Activated effector memory CD4-positive, alpha-beta T cell treated with Interleukin-2 at 50 U/mL for 16 hours (primary cell): ENCODE measurements around the gene TTC27.
"Not testable (repeated sequence)": the region's sequence is repeated elsewhere in the genome, so short reads cannot be mapped to it uniquely, and the experiment has no call there.

Experiments
- DNase-seq: peaks from one replicate; pipeline ENCODE4 v3.0.0-alpha.2; 2020

The TTC27 gene

GRCh38 chr2:32627814-32628579, at the start of gene TTC27:
TSS of gene TTC27 (plus strand) at chr2:32628050. CDS start at chr2:32628293, 243 bp downstream.
- DNase-seq = peak; percentile 93

GRCh38 chr2:32591669-32592463, 36.0 kb upstream of the TTC27 start:
- no peak for DNase-seq

DNA sequence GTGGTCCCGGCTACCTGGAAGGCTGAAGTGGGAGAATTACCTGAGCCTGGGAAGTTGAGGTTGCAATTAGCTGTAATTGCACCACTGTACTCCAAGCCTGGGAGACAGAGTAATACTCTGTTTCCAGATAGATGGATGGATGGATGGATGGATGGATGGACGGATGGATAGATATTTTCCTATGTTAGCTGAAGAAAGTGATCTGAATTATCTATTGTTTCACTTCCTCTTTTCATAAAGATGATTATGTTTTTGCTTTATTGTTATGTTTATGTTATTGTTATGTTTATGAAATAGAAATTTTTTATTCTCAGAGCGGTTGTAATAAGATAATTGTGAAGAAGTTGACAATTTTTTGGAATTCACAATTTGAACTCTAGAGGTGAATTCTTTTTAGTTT, 33.3 kb upstream of the TTC27 start:
- no peak for DNase-seq

DNA sequence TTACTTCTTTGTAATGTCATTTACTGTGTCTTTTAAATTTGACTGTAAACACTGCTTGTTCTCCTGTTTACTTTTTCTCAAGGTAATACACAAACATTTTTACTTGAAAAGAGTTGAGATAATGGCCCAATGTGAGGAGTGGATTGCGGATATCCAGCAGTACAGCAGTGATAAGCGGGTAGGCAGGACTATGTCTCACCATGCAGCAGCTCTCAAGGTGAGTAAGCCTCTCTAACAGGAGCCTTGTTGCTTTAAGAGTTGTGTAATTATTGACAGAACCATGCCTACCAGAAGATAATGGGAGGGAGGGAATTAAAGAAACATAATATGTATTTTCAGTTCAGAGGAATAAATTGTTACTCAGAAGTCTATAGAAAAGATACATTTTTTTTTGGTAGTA, 16.5 kb upstream of the TTC27 start:
- DNase-seq = no peak

GRCh38 chr2:32611771-32612170, 16.1 kb upstream of the TTC27 start:
- DNase-seq = no peak

- no peak for DNase-seq
Measured at GRCh38 chr2:32614084-32614483, 13.8 kb upstream of the TTC27 start.

- no peak for DNase-seq
Measured at GRCh38 chr2:32617599-32618189, 10.2 kb upstream of the TTC27 start.

DNA sequence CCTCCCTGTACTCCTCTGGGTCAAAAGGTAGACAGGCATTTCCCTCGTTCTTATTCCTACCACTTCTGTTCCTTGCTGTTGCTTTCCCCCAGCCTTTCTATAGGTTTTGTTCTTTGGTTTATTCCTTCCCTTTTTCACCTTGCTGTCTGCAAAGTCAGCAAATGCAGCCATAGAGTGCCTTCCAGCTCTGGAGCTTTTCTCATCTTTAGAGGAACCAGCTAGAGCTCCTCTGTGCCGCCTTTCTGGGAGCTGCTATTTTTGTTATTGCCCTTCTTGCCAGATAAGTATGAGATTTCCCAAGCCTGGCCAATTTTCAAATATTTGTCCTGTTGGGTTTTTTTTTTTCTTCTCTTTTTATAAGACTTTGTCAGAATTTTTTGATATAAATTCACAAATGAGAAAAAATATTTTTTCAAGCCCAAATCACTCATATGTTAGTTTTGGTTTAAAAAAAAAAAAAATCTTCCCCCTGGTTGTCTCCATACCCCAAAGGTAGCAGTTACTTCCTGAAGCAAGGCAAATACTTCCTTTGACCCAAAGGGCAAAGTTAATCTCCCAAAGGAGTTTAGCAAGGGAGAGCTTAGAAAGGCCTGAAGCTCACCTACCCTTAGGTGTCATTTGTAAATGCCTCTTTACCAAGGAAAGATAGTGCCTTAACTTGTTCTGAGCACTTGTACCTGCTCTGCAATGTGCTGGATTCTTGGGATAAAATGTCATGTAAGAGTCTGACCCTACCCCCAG, 5.1 kb upstream of the TTC27 start:
- no peak for DNase-seq

GRCh38 chr2:32623311-32623706, 4.5 kb upstream of the TTC27 start:
- no peak for DNase-seq

GRCh38 chr2:32624812-32625211, 3.0 kb upstream of the TTC27 start:
- no peak for DNase-seq

DNA sequence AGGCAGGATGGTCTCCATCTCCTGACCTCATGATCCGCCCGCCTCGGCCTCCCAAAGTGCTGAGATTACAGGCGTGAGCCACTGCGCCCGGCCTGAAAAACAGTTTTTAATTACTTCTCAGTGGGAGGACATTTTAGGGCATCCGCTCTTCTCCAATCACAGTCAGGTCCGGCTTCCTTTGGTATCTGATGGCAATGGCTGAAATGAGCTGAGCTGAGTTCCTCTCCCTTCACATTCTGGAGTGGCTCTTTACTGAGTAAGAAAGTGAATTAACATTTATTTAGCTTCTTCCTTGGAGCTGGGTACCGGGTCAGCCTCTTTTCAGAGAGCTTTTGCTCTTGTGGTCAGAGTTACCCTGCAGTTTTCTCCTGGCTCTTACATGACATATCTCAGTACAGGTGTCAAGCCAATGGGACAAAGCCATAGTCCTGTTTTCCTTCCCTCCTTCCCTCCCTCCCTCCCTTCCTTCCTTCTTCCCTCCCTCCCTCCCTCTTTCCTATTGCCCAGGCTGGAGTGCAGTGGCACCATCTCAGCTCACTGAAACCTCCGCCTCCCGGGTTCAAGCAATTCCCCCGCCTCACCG, 1.1 kb upstream of the TTC27 start:
- no peak for DNase-seq

- no peak for DNase-seq
Measured at GRCh38 chr2:32627441-32627813, 423 bp upstream of the TTC27 start.

GRCh38 chr2:32632089-32632488, 4.2 kb downstream of the TTC27 start:
- no peak for DNase-seq

DNA sequence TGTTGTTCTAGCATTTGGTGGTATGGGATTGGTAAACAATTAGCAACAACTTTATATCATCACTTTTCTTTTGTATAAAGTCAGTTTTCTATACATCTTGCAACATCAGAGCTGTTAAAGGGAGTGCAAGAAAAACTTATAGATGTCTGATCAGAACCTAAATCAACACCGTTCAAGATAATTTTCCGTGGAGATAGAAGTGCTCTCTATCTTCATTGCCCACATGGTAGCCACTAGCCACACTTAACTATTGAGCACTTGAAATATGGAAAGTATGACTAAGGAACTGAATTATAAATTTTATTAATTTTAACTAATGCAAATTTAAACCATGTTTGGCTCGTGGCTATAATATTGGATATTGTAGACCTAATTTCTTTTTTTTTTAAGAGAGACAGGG, 5.2 kb downstream of the TTC27 start:
- DNase-seq = no peak

DNA sequence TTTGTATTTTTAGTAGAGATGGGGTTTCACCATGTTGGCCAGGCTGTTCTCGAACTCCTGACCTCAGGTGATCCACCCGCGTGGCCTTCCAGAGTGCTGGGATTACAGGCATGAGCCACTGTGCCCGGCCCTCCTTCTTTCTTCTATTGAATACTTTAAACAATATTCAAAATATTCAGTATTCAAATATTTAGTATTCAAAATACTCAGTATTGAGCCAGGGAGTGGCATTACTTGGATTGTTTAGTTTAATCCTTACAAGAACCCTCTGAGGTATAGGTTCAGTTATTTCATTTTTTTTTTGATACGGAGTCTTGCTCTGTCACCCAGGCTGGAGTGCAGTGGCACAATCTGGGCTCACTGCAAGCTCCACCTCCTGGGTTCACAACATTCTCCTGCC, 10.7 kb downstream of the TTC27 start:
- not testable (repeated sequence) for DNase-seq

DNA sequence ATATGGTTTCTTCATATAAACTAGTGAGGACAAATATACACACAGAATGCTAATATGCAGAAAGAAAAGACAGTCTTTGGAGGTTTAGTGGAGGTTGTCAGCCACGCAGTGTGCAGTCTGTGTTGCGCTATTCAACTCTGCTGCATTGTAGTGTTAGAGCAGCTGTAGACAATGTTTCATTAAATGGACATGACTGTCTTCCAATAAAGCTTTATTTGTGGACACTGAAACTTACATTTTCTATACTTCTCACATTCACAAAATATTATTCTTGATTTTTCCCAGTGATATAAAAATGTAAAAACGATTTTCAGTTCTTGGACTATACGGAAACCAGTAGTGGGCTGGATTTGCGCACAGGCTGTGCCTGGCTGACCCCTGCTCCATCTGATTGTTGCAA, 13.3 kb downstream of the TTC27 start:
- no peak for DNase-seq

DNA sequence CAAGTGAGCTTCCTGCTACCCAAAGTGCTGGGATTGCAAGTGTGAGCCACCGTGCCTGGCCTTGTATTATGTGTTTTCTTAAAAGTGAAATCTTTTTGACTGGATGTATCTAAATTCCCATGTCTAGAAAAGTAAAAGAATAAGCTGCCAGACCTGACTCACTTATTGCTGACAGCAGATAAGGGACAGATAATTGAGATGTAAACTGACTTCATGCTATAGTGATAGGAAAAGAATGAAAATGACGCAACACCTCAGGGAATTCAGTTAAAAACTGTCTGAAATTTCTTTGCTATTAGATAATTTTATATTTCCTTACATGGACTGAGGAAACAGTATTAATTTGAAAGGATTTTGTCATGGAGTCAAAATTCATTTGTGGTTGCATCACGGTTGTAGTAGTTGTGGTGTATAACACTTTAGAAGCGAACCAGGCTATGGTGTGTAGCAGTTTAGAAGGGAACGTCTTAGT, 19.4 kb downstream of the TTC27 start:
- no peak for DNase-seq

DNA sequence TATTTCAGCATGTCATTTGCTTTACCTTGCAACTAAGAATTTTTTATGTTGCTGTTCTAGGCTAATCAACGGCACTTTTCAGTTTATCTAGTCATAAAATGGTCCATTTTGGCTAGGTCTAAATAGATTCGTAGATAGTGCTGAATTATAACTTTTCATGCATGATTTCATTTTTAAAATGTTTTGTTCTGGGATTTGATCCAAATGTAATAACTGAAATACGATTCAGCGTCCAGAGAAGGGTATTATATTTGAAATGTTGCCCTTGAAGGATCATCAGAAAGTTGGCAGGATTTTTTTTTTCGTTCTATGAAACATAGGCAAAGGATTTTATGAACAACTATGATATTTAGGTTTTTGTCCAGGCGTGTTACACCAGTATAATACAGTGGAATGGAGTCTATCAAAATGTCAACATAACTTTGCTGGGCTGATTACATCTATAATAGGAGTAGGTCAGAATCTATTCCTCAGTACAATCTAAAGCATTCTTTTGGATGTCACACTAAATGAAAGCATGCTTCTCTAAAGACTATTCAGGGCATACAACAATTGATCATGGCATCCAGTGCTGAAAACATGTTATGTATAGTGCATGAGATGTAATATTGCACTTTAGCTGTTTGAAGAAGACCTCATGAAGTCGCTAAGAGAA, 24.8 kb downstream of the TTC27 start:
- no peak for DNase-seq

GRCh38 chr2:32656069-32656468, 28.2 kb downstream of the TTC27 start:
- DNase-seq = no peak

DNA sequence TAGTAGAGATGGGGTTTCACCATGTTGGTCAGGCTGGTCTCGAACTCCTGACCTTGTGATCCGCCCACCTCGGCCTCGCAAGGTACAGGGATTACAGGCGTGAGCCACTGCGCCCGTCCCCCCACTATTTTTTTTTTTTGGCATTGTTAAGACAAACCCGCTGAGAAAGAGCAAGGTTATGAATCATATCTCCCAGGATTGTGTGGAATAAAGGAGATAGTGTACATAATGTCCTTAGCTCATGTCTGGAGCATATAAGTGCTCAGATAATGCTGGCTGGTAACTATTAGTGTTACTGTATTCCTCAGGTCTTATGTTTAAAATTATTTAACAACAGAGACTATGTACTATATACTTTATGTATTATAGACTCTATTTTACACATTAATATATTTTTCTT, 36.0 kb downstream of the TTC27 start:
- no peak for DNase-seq

DNA sequence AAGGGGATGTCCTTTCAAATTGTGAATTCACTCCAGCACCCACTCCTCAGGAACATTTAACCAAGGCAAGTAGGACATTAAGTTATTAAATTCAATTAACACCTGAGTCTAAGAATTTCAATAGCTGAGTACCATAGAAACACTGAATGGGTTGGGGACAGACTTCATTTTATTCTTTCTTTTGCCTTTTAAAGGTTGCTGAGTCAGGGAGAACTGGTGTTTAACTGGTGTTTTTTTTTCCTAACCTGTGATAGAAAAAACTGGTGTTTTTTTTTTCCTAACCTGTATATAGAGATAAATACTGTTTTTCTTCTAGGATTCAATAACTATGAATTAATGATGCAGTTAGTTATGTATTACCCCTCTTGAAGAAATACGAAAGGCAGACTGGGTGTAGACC, 38.9 kb downstream of the TTC27 start:
- no peak for DNase-seq

DNA sequence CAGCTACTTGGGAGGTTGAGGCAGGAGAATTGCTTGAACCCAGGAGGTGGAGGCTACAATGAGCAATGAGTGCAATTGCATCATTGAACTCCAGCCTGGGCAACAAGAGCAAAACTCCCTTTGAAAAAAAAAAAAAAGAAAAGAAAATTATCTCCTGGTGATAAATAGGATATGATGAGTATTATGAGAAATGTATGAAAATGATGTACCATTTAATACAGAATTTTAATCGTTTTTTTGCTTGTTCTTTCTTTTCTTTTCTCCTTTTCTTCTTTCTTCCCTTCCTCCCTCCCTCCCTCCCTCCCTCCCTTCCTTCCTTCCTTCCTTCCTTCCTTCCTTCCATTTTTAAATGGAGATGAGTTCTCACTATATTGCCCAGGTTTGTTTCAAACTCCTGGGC, 40.4 kb downstream of the TTC27 start:
- DNase-seq = no peak
